ENCODE measurements around the gene TRABD. TPM values are rescaled to one million over a fixed set of nuclear protein-coding genes. Genes with fewer than 3 reads are reported as not detected.
A peak's percentile ranks its signal among the peaks of the same experiment; 100 is the strongest.

The TRABD gene
- total and polyA plus RNA-seq, 7 donors, result 14.2 to 88.1 (median 21.4) TPM

DNA sequence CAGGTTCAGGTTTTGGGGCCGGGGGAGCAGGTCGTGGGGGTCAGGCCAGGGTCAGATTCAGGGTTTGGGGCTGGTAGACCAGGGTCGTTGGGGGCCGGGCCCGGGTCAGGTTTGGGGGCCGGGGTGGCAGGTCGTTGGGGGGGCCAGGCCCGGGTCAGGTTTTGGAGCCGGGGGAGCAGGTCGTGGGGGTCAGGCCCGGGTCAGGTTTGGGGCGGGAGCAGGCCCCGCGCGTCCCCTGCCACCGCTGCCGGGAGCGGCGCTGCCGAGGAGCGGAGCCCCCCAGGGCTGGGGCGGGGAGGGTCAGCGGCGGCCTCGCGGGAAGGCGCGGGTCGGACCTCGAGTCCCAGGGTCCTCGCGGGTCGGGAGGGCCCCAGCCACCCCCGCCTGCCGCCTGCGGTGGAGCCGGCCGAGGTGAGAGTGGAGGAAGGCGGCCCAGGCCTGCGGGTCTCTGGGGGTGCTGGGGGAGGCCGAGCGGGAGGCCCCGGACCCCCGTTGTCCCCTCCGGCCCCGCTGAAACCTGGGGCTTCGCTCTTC is 535 bp downstream of the TRABD start:
- peak overlapping the region; percentile 64 to 77 (median 76) for H3K27ac ChIP-seq
- intact Hi-C loops (cut with DNase I), result loop anchor here (10.0 kb wide), 2 partner anchors 221 to 261 kb away; partner anchors contain the start of gene PIM3
- peak overlapping the region; percentile 61 to 90 (median 81) for H3K4me3 ChIP-seq
- TF ChIP-seq CTCF (IDR thresholded peaks at IDR 0.05) (no peak), POLR2A (IDR thresholded peaks at IDR 0.05) (no peak), POLR2AphosphoS5 (IDR thresholded peaks at IDR 0.05) (no peak), EP300 (IDR thresholded peaks at IDR 0.05) (no peak)
- no peaks in the 10 kb centered on the region for H3K27me3 ChIP-seq
- WGBS, 2 donors, result 1 to 2% methylated on average over 47 of the region's 47 CpGs
- H3K4me1 ChIP-seq, result peaks cover 0 to 62% (median 56%) of the 10 kb centered on the region in 4 donors
- no peaks in the 10 kb centered on the region for H3K9me3 ChIP-seq
- H3K36me3 ChIP-seq, result no peaks in the 10 kb centered on the region
- no peak for DNase-seq

DNA sequence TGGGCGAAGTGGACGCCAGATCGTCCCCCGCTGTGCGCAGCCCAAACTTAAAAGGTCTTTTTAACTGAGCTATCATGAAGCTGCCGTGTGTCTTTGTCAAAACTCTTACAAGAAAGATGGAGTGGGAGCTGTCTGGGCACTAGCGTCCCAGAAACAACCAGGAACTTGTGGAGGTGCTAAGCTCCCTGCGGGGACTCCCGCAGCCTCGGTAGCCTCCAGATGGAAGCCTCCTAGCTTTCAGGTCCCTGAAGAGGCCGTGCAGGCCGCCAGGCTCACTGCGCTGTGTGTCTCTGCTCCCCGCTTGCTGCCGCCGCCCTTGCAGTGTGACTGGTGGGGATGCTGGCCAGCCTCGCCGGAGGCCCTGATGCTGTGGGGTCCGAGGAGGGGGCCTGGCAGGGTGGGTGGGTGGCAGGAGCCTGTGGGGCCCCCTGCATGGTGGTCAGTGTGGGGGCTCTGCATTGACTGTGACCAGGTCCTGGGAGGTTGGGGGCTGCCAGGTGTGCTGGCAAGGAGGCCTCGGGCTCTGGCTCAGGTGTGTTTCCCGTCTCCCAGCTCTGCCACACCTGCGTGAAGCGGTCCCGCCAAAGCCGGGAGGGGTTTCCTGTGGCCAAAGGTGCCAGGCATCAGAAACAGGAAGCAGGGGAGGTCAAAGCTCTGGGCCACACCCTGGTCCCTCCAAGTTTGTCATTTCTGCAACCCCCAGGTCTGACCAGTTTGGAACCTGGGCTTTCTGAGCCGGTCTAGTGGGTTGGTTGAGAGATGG is 1.2 kb downstream of the TRABD start:
- DNase-seq, result no peak
- 11 to 37% methylated on average over 26 of the region's 26 CpGs for WGBS, 2 donors
- peaks cover 0 to 69% (median 59%) of the 10 kb centered on the region in 4 donors for H3K4me1 ChIP-seq
- H3K9me3 ChIP-seq, result no peaks in the 10 kb centered on the region
- H3K27me3 ChIP-seq, result no peaks in the 10 kb centered on the region
- intact Hi-C loops (cut with DNase I), result loop anchor here (10.0 kb wide), 2 partner anchors 222 to 262 kb away; partner anchors contain the start of gene PIM3
- peak overlapping the region; percentile 61 to 90 (median 81) for H3K4me3 ChIP-seq
- H3K36me3 ChIP-seq, result no peaks in the 10 kb centered on the region
- TF ChIP-seq POLR2AphosphoS5 (IDR thresholded peaks at IDR 0.05) (no peak), EP300 (IDR thresholded peaks at IDR 0.05) (no peak), POLR2A (IDR thresholded peaks at IDR 0.05) (no peak), CTCF (IDR thresholded peaks at IDR 0.05) (no peak)
- peak overlapping the region; percentile 64 to 77 (median 76) for H3K27ac ChIP-seq

GRCh38 chr22:50188356-50188755 is 2.6 kb downstream of the TRABD start:
- H3K36me3 ChIP-seq, result peaks cover 0 to 3% (median 0%) of the 10 kb centered on the region in 4 donors
- TF ChIP-seq EP300 (IDR thresholded peaks at IDR 0.05) (no peak), POLR2AphosphoS5 (IDR thresholded peaks at IDR 0.05) (no peak), CTCF (IDR thresholded peaks at IDR 0.05) (no peak), POLR2A (IDR thresholded peaks at IDR 0.05) (no peak)
- no peaks in the 10 kb centered on the region for H3K27me3 ChIP-seq
- H3K27ac ChIP-seq, result no peak overlapping the region
- H3K4me3 ChIP-seq, result no peak overlapping the region
- no peaks in the 10 kb centered on the region for H3K9me3 ChIP-seq
- peaks cover 0 to 70% (median 59%) of the 10 kb centered on the region in 4 donors for H3K4me1 ChIP-seq
- intact Hi-C loops (cut with DNase I), result loop anchor here (10.0 kb wide), 2 partner anchors 224 to 264 kb away; partner anchors contain the start of gene PIM3
- 95 to 97% methylated on average over 11 of the region's 11 CpGs for WGBS, 2 donors
- DNase-seq, result no peak

DNA sequence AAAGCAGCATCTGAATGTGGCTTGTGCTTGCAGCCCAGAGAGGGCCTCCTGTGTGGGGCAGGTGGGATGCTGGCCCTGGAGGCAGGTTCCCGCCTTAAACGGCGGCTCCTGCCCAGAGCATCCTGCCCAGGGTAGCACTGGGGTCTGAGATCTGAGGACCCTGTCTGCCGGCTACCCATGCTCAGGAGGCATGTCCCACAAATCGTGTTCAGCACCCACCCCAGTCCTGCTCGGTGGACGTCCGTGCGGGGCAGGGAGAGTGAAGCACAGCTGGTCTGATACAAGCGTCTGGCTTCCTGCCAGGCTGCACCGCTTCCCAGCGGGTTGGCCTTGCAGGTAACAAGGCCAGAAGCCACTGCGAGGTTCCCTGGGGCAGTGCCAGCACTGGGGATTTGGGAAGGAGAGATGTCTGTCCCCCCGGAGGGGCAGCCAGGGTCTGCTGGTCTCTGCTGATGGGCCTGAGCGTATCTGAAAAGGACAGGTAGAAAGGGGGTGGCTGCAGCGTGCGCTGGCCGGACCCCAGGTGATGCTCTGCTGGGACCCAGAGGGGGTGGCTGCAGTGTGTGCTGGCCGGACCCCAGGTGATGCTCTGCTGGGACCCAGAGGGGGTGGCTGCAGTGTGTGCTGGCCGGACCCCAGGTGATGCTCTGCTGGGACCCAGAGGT is 3.6 kb downstream of the TRABD start:
- no peaks in the 10 kb centered on the region for H3K9me3 ChIP-seq
- H3K36me3 ChIP-seq, result peaks cover 0 to 13% (median 6%) of the 10 kb centered on the region in 4 donors
- H3K4me1 ChIP-seq, result peaks cover 0 to 61% (median 50%) of the 10 kb centered on the region in 4 donors
- H3K27ac ChIP-seq, result peak overlapping the region; percentile 63 to 82 (median 78)
- DNase-seq, result no peak
- H3K4me3 ChIP-seq, result no peak overlapping the region
- no peaks in the 10 kb centered on the region for H3K27me3 ChIP-seq
- TF ChIP-seq EP300 (IDR thresholded peaks at IDR 0.05) (no peak), CTCF (IDR thresholded peaks at IDR 0.05) (no peak)
- WGBS, 2 donors, result 48 to 65% methylated on average over 20 of the region's 20 CpGs
- intact Hi-C loops (cut with DNase I), result loop anchor here (10.0 kb wide), 2 partner anchors 225 to 265 kb away; partner anchors contain the start of gene PIM3

Measured in sigmoid colon (tissue), 7 donors.